Uterus (tissue), 4 donors: Measurements from ENCODE around the gene UBC. TPM values are rescaled to one million over a fixed set of nuclear protein-coding genes. Genes with fewer than 3 reads are reported as not detected.

Experiments used
- DNase-seq, 2 donors: peaks; one replicate each; pipeline ENCODE4 v3.0.0-alpha.2; 2019 to 2020
- H3K27ac ChIP-seq, 2 donors: fragments of 200-600 bp; sonication (generic); 1 replicate in 1 of 2; 2 replicates in 1 of 2; pipeline ENCODE4 v1.5.1; 2016 to 2018
- H3K27me3 ChIP-seq, 2 donors: fragments of 200-600 bp; sonication (generic); one replicate each; pipeline ENCODE4 v1.5.1; 2018 to 2019; ENCODE audit warnings: control low read depth in 1 of 2
- H3K36me3 ChIP-seq, 2 donors: fragments of 200-600 bp; sonication (generic); one replicate each; pipeline ENCODE4 v1.5.1; 2019; ENCODE audit warnings: control low read depth in 1 of 2
- H3K4me1 ChIP-seq, 2 donors: fragments of 200-600 bp; sonication (generic); one replicate each; pipeline ENCODE4 v1.5.1; 2018 to 2019; ENCODE audit warnings: control low read depth in 1 of 2
- H3K4me3 ChIP-seq, 2 donors: fragments of 200-600 bp; sonication (generic); 1 replicate in 1 of 2; 2 replicates in 1 of 2; pipeline ENCODE4 v1.5.1; 2018 to 2019; ENCODE audit warnings: mild to moderate bottlenecking in 1 of 2
- H3K9me3 ChIP-seq, 2 donors: fragments of 200-600 bp; sonication (generic); one replicate each; pipeline ENCODE4 v1.5.1; 2019; ENCODE audit warnings: control low read depth in 1 of 2
- CTCF ChIP-seq, 4 experiments: fragments of 200-600 bp in 2 of 4; fragments of 450-650 bp in 2 of 4; sonication (generic) in 2 of 4; IDR thresholded peaks; one replicate each; pipeline ENCODE4 v1.5.1; 2016 to 2019; ENCODE audit warnings: antibody characterized with exemption in 4 of 4, mild to moderate bottlenecking in 2 of 4, moderate library complexity in 1 of 4
- POLR2A ChIP-seq, 2 donors: fragments of 450-650 bp; IDR thresholded peaks; one replicate each; pipeline ENCODE4 v1.6.1; 2016; ENCODE audit warnings: antibody characterized with exemption in 2 of 2, mild to moderate bottlenecking in 1 of 2, moderate library complexity in 1 of 2
- intact Hi-C: fragments of 100-400 bp; cut with DNase I; formaldehyde crosslinking; loops from one replicate; pipeline ENCODE4 v1.15.1; 2023; ENCODE audit warnings: low total_unique reads
- total RNA-seq, 4 donors: library from RNA; depleted of rRNA in 3 of 4; stranded (reverse); fragments of >200 nt in 3 of 4; gene quantifications; one replicate each; pipeline versions ENCODE4 v1.1.0 to v1.2.4, GENCODE V29; 2014 to 2023
- donor health status: DM: yes; HTN: yes; CAD: no.

Gene UBC
- total RNA-seq, 4 donors from 2014 or later: 821 to 1,719 (median 1,034) TPM

- DNase-seq: no peak
- no peaks in the 10 kb centered on the region for H3K4me1 ChIP-seq
- no peak overlapping the region for H3K27ac ChIP-seq
- no peaks in the 10 kb centered on the region for H3K9me3 ChIP-seq
- H3K36me3 ChIP-seq: no peaks in the 10 kb centered on the region
- TF ChIP-seq CTCF (IDR thresholded peaks at IDR 0.05) (no peak), POLR2A (IDR thresholded peaks at IDR 0.05) (no peak)
- no peak overlapping the region for H3K4me3 ChIP-seq
- H3K27me3 ChIP-seq: no peaks in the 10 kb centered on the region
- intact Hi-C loops: no loop called here
Measured at GRCh38 chr12:124930586-124930985, 16.1 kb upstream of the UBC start.

GRCh38 chr12:124929649-124930419 lies 15.4 kb upstream of the UBC start:
- intact Hi-C loops: no loop called here
- H3K4me1 ChIP-seq: no peaks in the 10 kb centered on the region
- no peak for TF ChIP-seq POLR2A (IDR thresholded peaks at IDR 0.05)
- no peak for TF ChIP-seq CTCF (IDR thresholded peaks at IDR 0.05)
- no peaks in the 10 kb centered on the region for H3K27me3 ChIP-seq
- DNase-seq: no peak
- H3K27ac ChIP-seq: peak overlapping the region; percentile 97 to 98
- no peaks in the 10 kb centered on the region for H3K9me3 ChIP-seq
- H3K36me3 ChIP-seq: no peaks in the 10 kb centered on the region
- no peak overlapping the region for H3K4me3 ChIP-seq

- no peak for TF ChIP-seq CTCF (IDR thresholded peaks at IDR 0.05)
- no peak for TF ChIP-seq POLR2A (IDR thresholded peaks at IDR 0.05)
- Histone ChIP-seq H3K4me3 (no peak overlapping the region), H3K4me1 (no peaks in the 10 kb centered on the region), H3K27ac (peak overlapping the region; percentile 97 to 98), H3K27me3 (no peaks in the 10 kb centered on the region), H3K9me3 (no peaks in the 10 kb centered on the region), H3K36me3 (no peaks in the 10 kb centered on the region)
- intact Hi-C loops: no loop called here
- DNase-seq: no peak
Measured at GRCh38 chr12:124928912-124929530, 14.6 kb upstream of the UBC start.

GRCh38 chr12:124928095-124928911 lies 13.9 kb upstream of the UBC start:
- intact Hi-C loops: no loop called here
- TF ChIP-seq CTCF (IDR thresholded peaks at IDR 0.05) (no peak), POLR2A (IDR thresholded peaks at IDR 0.05) (peak; percentile 27 to 49)
- Histone ChIP-seq H3K9me3 (no peaks in the 10 kb centered on the region), H3K4me3 (peak overlapping the region; percentile 48 to 70), H3K4me1 (no peaks in the 10 kb centered on the region), H3K27ac (peak overlapping the region; percentile 97 to 98), H3K27me3 (no peaks in the 10 kb centered on the region), H3K36me3 (no peaks in the 10 kb centered on the region)
- DNase-seq: peak; percentile 84 to 92
